Keratinocyte (primary cell): ENCODE results near the gene SEMA4D. TPM values are rescaled to one million over a fixed set of nuclear protein-coding genes. Genes with fewer than 3 reads are reported as not detected.

Source experiments
- DNase-seq: peaks from one replicate; pipeline ENCODE4 v3.0.0-alpha.2; 2011; ENCODE audit warnings: low read depth, missing footprints, low spot score
- FAIRE-seq: peaks from 2 replicates; lab custom pipeline; 2011; peaks lifted over from hg19 to GRCh38; lab: Jason Lieb, UNC
- H2AFZ ChIP-seq: 2 replicates; pipeline ENCODE4 v1.6.0; 2012; ENCODE audit warnings: low read length, control low read depth, inconsistent platforms; ENCODE audit not compliant: control insufficient read depth
- H3K27ac ChIP-seq: 2 replicates; pipeline ENCODE4 v1.5.1; 2011; ENCODE audit warnings: low read length; ENCODE audit not compliant: control insufficient read depth, insufficient read depth
- H3K27me3 ChIP-seq: 3 replicates; pipeline ENCODE4 v1.6.0; 2011; ENCODE audit warnings: low read length; ENCODE audit not compliant: control insufficient read depth, insufficient read depth; ENCODE audit errors: extremely low read depth
- H3K36me3 ChIP-seq, 2 experiments: 2 replicates in 1 of 2; 3 replicates in 1 of 2; pipeline ENCODE4 v1.5.1; 2011; ENCODE audit warnings: low read length in 2 of 2, mild to moderate bottlenecking in 1 of 2; ENCODE audit not compliant: control insufficient read depth in 2 of 2, insufficient read depth in 2 of 2; ENCODE audit errors: extremely low read depth in 1 of 2
- H3K4me1 ChIP-seq: 3 replicates; pipeline ENCODE4 v1.5.1; 2011; ENCODE audit warnings: low read length; ENCODE audit not compliant: control insufficient read depth, insufficient read depth; ENCODE audit errors: extremely low read depth
- H3K4me2 ChIP-seq: 3 replicates; pipeline ENCODE4 v1.6.0; 2011; ENCODE audit warnings: low read depth, low read length; ENCODE audit not compliant: control insufficient read depth, insufficient read depth; ENCODE audit errors: extremely low read depth
- H3K4me3 ChIP-seq, 3 experiments: fragments of 200-600 bp in 1 of 3; sonication (generic) in 1 of 3; 2 replicates in 2 of 3; 3 replicates in 1 of 3; pipeline ENCODE4 v1.5.1; 2011 to 2016; ENCODE audit warnings: low read length in 3 of 3, mild to moderate bottlenecking in 3 of 3, control low read depth in 2 of 3, inconsistent platforms in 1 of 3, low read depth in 1 of 3, mixed read lengths in 1 of 3, mixed run types in 1 of 3, moderate library complexity in 1 of 3; ENCODE audit not compliant: control insufficient read depth in 2 of 3, insufficient read depth in 2 of 3; ENCODE audit errors: extremely low read depth in 1 of 3
- H3K79me2 ChIP-seq: 2 replicates; pipeline ENCODE4 v1.6.0; 2012; ENCODE audit warnings: low read length; ENCODE audit not compliant: control insufficient read depth, insufficient read depth
- H3K9ac ChIP-seq: 3 replicates; pipeline ENCODE4 v1.6.0; 2011; ENCODE audit warnings: low read length; ENCODE audit not compliant: control insufficient read depth, insufficient read depth; ENCODE audit errors: extremely low read depth
- H3K9me1 ChIP-seq: 3 replicates; pipeline ENCODE4 v1.6.0; 2011; ENCODE audit warnings: low read length; ENCODE audit not compliant: control insufficient read depth, insufficient read depth; ENCODE audit errors: extremely low read depth
- H3K9me3 ChIP-seq: 2 replicates; pipeline ENCODE4 v1.5.1; 2012; ENCODE audit warnings: low read depth, low read length; ENCODE audit not compliant: control insufficient read depth
- H4K20me1 ChIP-seq: 3 replicates; pipeline ENCODE4 v1.6.0; 2011; ENCODE audit warnings: low read length; ENCODE audit not compliant: control insufficient read depth, insufficient read depth; ENCODE audit errors: extremely low read depth
- CTCF ChIP-seq, 3 experiments: IDR thresholded peaks in 1 of 3; conservative IDR thresholded peaks in 1 of 3; optimal IDR thresholded peaks in 1 of 3; 2 replicates in 2 of 3; 3 replicates in 1 of 3; pipeline versions ENCODE3 to v1.5.1; 2011; ENCODE audit warnings: low read length in 3 of 3, mild to moderate bottlenecking in 3 of 3, moderate library complexity in 2 of 3, control low read depth in 1 of 3, inconsistent platforms in 1 of 3; ENCODE audit not compliant: insufficient read depth in 2 of 3; ENCODE audit errors: extremely low read depth in 1 of 3
- EZH2 ChIP-seq: IDR thresholded peaks from one replicate; pipeline ENCODE4 v1.6.1; 2012; ENCODE audit warnings: inconsistent platforms, mild to moderate bottlenecking, low read length, moderate library complexity
- dilution Hi-C: fragments of 300-500 bp; cut with MboI; formaldehyde crosslinking; loops from one replicate; pipeline ENCODE4 v1.7.0; 2020; ENCODE audit warnings: low sequenced_read_pairs; ENCODE audit not compliant: extremely low pct_ligation_motif_present
- polyA plus RNA-seq, 5 experiments: library from polyadenylated mRNA; depleted of rRNA in 3 of 5; stranded (reverse) in 3 of 5; stranded (forward) in 1 of 5; unstranded in 1 of 5; fragments of >200 nt; gene quantifications; 1 replicate in 1 of 5; 2 replicates in 3 of 5; 3 replicates in 1 of 5; pipeline versions ENCODE4 v1.2.1 to v1.2.3, GENCODE V29; 2011 to 2012; ENCODE audit warnings: missing spikeins in 2 of 5, low read depth in 1 of 5, low replicate concordance in 1 of 5

SEMA4D gene
- polyA plus RNA-seq, 1 donor (not counting 4 experiments of a cell fraction or from before 2014, with no cell fraction given) = 0.43 TPM

GRCh38 chr9:89350988-89351557 is 146.8 kb downstream of the SEMA4D start:
- Histone ChIP-seq H3K36me3 (peaks cover 28 to 40% of the 10 kb centered on the region in 2 experiments), H3K79me2 (no peaks in the 10 kb centered on the region), H3K27me3 (no peaks in the 10 kb centered on the region), H4K20me1 (no peaks in the 10 kb centered on the region), H3K4me3 (no peak overlapping the region), H2AFZ (no peak overlapping the region), H3K4me1 (no peaks in the 10 kb centered on the region), H3K9me3 (no peaks in the 10 kb centered on the region), H3K9me1 (no peaks in the 10 kb centered on the region), H3K9ac (no peak overlapping the region), H3K4me2 (no peak overlapping the region), H3K27ac (no peak overlapping the region)
- dilution Hi-C loops = no loop called here
- FAIRE-seq (no peak), DNase-seq (no peak)
- no peak for TF ChIP-seq CTCF (optimal IDR thresholded peaks at IDR 0.05 in 1 of 3, IDR thresholded peaks at IDR 0.05 in 1 of 3, conservative IDR thresholded peaks at IDR 0.05 in 1 of 3; ENCODE audit: extremely low read depth in 1 of 3, insufficient read depth in 2 of 3, low read length in 3 of 3)

- Histone ChIP-seq H3K4me1 (no peaks in the 10 kb centered on the region), H3K36me3 (peaks cover 28 to 52% of the 10 kb centered on the region in 2 experiments), H3K9ac (no peak overlapping the region), H3K27me3 (no peaks in the 10 kb centered on the region), H2AFZ (no peak overlapping the region), H3K4me2 (no peak overlapping the region), H3K9me3 (no peaks in the 10 kb centered on the region), H3K79me2 (no peaks in the 10 kb centered on the region), H3K4me3 (no peak overlapping the region), H4K20me1 (no peaks in the 10 kb centered on the region), H3K9me1 (no peaks in the 10 kb centered on the region), H3K27ac (no peak overlapping the region)
- dilution Hi-C loops = no loop called here
- DNase-seq = no peak
- FAIRE-seq = no peak
- TF ChIP-seq EZH2 (no peak), CTCF (optimal IDR thresholded peaks at IDR 0.05 in 1 of 3, IDR thresholded peaks at IDR 0.05 in 1 of 3, conservative IDR thresholded peaks at IDR 0.05 in 1 of 3; ENCODE audit: extremely low read depth in 1 of 3, insufficient read depth in 2 of 3, low read length in 3 of 3) (no peak)
These were observed 148.3 kb downstream of the SEMA4D start for GRCh38 chr9:89349607-89350006.
